Umbilical cord (tissue), 2 donors: ENCODE measurements around the gene AJUBA. TPM values are rescaled to one million over a fixed set of nuclear protein-coding genes. Genes with fewer than 3 reads are reported as not detected.
"Not testable (repeated sequence)": the region's sequence is repeated elsewhere in the genome, so short reads cannot be mapped to it uniquely, and the experiment has no call there.

Experiments used
- DNase-seq: peaks from one replicate; pipeline ENCODE4 v3.0.0-alpha.2; 2015; ENCODE audit warnings: low spot score
- total RNA-seq: library from RNA; depleted of rRNA; stranded (reverse); fragments of >200 nt; gene quantifications from one replicate; pipeline ENCODE4 v1.2.3, GENCODE V29; 2014; ENCODE audit warnings: low replicate concordance; ENCODE audit not compliant: insufficient read depth

The AJUBA gene
- total RNA-seq, 1 donor from 2014 or later = 69.1 TPM

- peak; percentile 99 for DNase-seq
Measured at GRCh38 chr14:23006544-23007419, 24.4 kb upstream of the AJUBA start.

DNA sequence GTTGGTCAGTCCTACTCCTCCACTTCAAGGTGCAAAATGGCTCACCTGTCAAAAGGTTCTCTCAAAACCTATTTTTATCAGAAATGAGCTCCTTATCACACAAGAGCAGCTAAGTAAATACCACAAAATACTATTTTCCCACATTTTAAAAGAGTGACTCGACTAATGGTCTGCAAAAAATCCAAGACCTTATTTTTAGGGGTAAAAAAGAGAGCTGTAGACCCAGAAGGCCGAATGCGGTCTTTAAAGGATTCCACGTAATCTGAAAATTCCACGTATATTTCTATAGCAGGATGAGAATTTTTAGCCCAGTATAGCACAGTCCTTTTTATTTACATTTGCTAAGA is 23.8 kb upstream of the AJUBA start:
- no peak for DNase-seq

GRCh38 chr14:23005451-23006187 is 23.3 kb upstream of the AJUBA start:
- no peak for DNase-seq

- not testable (repeated sequence) for DNase-seq
Measured at GRCh38 chr14:23004274-23004673, 21.9 kb upstream of the AJUBA start.

GRCh38 chr14:23002592-23002991 is 20.2 kb upstream of the AJUBA start:
- no peak for DNase-seq

GRCh38 chr14:23000860-23001259 is 18.5 kb upstream of the AJUBA start:
- no peak for DNase-seq

DNA sequence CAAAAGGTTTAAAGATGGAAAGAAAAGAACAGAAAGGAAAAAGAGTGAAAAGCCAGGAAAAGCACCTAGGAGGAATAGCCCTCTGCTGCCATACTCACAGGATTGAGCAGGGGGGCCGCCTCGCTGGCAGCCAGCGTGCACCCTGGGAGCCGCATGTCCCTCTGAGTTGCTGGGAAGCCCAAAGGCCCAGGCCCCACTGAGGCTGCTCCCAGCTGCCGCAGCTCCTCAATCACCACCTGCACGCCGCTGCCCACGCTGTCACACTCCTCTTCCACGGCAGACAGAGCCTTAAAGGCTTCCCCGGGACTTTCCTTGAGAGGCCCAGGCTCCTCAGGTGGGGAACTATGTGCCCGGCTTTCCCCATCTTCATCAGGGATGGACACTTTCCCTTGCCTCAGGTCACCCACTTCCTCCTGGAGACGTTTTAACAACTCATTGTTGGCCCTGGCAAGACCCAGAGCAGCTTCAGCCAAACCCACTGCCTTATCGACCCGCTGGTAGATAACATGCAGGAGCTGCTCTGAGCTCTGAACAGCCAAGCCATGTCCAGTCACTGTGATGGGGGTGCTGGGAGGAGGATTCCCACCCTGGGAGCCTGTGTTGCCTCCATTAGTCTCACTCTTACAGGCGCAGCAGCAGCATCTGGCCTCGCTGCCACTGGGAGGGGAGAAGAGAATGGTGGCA is 16.1 kb upstream of the AJUBA start:
- DNase-seq = no peak

DNA sequence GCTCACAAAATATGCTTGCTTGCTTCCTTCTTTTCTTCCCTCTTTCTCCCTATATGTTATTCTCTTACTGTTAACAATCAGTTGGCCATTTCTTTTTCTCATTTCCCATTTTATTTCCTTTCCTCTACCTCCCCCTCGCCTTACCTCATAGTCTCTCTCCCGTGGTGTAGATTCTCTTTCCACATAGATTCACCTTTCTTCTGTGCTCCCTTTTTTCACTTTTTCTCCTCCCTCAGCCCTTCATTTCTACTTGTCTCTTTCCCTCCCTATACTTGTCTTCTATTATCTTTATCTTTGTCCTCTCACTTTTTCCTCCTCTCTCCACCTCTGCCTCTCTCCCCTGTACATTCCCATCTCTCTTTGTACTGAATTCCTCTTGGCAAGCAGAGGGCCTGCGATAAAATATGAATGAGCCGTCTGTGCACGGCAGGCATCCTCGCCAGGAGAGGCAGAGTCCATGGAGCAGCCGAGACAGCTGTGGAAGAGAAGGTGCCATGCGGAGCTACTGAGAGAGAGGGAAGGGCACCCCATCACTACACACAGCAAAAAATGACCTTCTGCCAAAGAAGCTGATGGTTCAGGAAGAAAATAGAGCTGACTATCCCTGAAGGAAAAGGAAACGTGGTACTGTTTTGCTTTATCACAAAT is 15.4 kb upstream of the AJUBA start:
- no peak for DNase-seq

DNA sequence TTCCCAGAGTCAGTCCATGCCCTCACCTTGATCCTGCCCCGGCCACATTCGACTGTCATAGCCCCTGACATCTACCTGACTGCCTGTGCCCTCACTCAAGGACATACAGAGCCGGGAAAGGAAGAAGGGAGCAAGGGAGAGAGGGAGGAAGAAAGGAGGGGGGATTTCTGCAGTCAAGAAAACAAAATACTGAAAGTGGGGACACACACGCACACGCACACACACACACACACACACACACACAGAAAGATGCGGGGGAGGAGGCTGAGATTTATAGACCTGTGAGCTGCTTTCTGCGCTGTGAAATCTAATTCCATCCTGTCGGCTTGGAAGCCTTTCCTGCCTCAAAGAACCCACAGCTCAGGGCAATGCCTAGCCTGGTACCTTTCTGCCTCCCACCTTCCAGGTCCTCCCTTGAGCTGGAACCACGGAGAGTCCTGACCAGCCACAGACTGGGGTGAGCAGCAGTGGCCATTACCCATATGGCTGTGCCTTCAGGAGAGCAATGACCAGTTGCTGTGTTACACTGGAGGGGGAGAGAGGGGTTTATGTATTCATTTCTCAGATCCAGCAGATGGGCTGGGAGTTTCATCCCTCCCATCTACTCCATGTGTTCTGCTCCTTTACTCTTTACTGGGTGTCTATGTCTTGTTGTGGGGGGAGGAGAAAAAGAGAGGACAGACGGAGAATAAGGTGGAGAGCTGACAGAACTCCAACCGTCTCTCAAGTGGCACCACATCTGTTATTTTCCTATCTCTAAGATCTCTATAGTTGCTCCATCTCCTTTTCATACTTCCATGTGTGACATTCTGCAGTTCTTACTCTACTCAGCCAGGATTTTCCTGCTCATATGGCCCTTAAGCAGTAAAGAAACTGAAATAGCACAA is 14.7 kb upstream of the AJUBA start:
- DNase-seq = peak; percentile 26

GRCh38 chr14:22995889-22996625 is 13.7 kb upstream of the AJUBA start:
- no peak for DNase-seq

- peak; percentile 47 for DNase-seq
Measured at GRCh38 chr14:22994762-22995275, 12.5 kb upstream of the AJUBA start.

GRCh38 chr14:22993517-22993916 is 11.2 kb upstream of the AJUBA start:
- DNase-seq = no peak

GRCh38 chr14:22991852-22992251 is 9.5 kb upstream of the AJUBA start:
- DNase-seq = no peak

DNA sequence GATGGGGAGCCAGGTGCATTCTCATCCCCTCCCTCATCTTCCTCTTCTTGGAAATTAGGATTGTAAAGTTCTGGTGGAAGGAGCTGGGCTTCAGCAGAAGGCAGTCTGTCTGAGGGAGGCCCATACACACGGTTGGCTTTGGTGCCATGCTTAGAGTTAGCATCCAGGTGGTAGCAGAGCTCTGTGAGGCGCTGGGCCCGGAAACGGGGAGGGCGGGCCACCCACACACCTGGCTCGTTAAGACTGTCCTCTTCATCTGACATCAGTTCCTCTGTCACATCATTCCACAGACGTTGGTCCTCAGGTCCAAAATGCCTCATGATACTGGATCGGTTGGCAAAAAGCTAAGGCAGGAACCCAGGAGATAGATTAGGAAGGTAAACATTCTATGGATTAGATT is 4.9 kb upstream of the AJUBA start:
- no peak for DNase-seq

- peak; percentile 91 for DNase-seq
Measured at GRCh38 chr14:22986508-22987054, 4.2 kb upstream of the AJUBA start.

DNA sequence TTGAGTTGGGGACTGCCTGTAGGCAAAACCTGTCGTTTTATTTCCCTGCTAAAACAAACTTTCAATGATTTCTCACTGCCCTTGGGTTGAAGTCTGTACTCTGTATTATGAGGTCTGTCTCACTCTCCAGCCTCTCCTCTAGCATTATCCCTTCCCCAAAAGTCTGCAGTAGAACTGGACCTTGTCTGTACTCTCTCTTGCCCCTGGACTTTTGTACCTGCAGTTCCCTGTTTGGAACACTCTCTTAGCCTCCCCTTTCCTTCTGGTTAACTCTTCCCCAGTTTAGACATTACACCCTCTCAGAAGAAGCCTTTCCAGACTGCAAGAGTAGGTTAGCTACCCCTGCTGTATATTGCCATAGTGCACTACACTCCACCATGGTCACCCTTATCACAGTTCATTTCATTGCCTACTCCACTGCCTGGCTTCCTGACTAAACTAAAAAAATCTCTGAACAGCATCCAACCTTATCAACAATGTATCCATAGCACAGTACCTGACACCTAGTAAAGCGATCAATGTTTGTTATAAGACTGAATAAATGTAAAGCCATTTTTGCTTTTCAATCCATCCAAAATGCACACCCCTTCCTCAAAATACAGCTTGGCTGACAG is 3.6 kb upstream of the AJUBA start:
- no peak for DNase-seq

GRCh38 chr14:22984959-22985658 is 2.8 kb upstream of the AJUBA start:
- DNase-seq = no peak

DNA sequence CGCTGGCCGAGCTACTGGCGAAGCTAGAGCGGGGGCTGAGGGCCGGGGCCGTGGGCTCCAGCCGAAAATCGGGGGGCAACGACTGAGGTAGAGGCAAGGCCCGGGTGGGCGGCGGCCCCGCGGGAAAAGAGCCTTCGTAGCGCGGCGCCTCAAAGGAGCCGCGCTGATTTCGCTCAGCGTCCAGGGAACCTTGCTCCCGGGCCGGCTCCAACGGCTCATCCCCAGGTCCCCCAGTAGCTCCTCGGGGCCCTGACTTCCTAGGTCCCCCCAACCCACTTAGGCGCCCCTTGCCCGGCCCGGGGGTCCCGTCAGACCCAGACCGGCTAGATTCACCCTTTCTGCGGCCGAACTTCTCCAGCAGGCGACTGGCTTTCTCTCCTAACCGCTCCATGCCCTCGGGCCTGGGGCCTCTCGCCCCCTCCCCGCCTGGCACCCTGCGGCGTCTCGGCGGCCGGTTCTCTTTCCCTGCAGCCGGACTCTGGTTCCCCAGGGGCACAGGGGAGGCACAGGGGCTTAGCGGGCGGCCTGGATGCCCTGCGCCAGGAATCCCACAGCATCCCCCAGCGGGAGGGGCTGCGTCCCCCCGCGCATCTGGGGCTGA is 375 bp downstream of the AJUBA start:
- DNase-seq = no peak
